ENCODE results near the gene AEBP2.

GRCh38 chr12:19462406-19462805, 23.1 kb downstream of the AEBP2 start:
- TF ChIP-seq CTCF (IDR thresholded peaks at IDR 0.05; ENCODE audit: insufficient read depth, low read length, poor library complexity, severe bottlenecking), result no peak
- TF ChIP-seq EZH2phosphoT487 (conservative IDR thresholded peaks at IDR 0.05; ENCODE audit: low read length), result no peak
